ENCODE measurements around the gene KIAA1671. TPM values are rescaled to one million over a fixed set of nuclear protein-coding genes. Genes with fewer than 3 reads are reported as not detected.

Gene KIAA1671
- total RNA-seq, 1 experiment from 2014 or later, result 63.1 TPM

DNA sequence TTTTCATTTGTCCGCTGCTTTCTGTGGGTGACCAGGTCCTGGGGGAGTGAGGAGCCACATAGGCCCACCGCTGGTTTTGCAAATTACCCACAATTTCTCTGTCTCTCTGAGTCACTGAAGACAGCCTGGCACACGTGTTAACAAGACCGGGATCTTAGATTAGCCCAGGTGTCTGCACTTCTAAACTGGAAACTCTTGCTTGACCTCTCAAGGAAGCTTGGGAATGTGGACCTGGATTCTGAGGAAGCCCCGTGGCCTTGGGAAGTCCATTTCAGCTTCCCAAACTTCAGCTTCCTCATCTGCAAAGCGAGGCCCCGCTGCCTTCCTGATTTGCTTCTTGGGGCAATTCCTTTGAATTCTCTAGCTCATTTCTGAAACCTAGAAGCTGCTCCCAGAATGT, 119.9 kb downstream of the KIAA1671 start:
- no peak overlapping the region for H3K27ac Mint-ChIP-seq (ENCODE audit: unreplicated experiment)
- no peak for DNase-seq
- H3K9me3 Mint-ChIP-seq (ENCODE audit: low read depth, unreplicated experiment), result no peaks in the 10 kb centered on the region
- H3K27me3 Mint-ChIP-seq (ENCODE audit: unreplicated experiment), result no peaks in the 10 kb centered on the region
- intact Hi-C loops (cut with micrococcal nuclease; ENCODE audit: unreplicated experiment), result no loop called here
- no peaks in the 10 kb centered on the region for H3K36me3 Mint-ChIP-seq (ENCODE audit: insufficient read depth, unreplicated experiment)
- H3K4me1 Mint-ChIP-seq (ENCODE audit: low read depth, unreplicated experiment), result no peaks in the 10 kb centered on the region
- CTCF ChIA-PET, result no interaction called here
- TF ChIP-seq, protein P1, sequence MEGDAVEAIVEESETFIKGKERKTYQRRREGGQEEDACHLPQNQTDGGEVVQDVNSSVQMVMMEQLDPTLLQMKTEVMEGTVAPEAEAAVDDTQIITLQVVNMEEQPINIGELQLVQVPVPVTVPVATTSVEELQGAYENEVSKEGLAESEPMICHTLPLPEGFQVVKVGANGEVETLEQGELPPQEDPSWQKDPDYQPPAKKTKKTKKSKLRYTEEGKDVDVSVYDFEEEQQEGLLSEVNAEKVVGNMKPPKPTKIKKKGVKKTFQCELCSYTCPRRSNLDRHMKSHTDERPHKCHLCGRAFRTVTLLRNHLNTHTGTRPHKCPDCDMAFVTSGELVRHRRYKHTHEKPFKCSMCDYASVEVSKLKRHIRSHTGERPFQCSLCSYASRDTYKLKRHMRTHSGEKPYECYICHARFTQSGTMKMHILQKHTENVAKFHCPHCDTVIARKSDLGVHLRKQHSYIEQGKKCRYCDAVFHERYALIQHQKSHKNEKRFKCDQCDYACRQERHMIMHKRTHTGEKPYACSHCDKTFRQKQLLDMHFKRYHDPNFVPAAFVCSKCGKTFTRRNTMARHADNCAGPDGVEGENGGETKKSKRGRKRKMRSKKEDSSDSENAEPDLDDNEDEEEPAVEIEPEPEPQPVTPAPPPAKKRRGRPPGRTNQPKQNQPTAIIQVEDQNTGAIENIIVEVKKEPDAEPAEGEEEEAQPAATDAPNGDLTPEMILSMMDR (IDR thresholded peaks at IDR 0.05; ENCODE audit: unreplicated experiment), result no peak
- no peak overlapping the region for H3K4me3 Mint-ChIP-seq (ENCODE audit: low read depth, unreplicated experiment)
- no TSS peak for BruUV-seq (replicated peaks)

DNA sequence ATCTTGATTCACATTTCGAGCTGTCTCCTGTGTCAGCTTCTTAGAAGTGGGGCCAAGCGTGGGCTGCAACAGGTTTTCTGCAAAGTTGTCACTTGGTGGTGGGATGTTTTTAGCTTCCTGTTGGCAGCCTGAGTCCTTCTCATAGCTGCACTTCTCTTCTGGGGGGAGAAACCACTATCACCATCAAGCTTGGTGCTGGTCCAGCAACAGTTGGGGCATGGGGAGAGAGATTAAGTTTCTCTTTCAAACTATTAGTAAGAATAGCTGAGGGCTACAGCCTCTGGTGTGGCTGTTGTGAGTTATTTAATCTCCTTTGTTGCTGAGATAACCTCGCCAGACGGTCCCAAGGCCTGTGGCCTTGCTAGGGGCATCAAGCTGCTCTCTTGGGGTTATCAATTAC, 123.8 kb downstream of the KIAA1671 start:
- no peak for DNase-seq
- H3K27ac Mint-ChIP-seq (ENCODE audit: unreplicated experiment), result no peak overlapping the region
- CTCF ChIA-PET, result no interaction called here
- H3K27me3 Mint-ChIP-seq (ENCODE audit: unreplicated experiment), result no peaks in the 10 kb centered on the region
- H3K9me3 Mint-ChIP-seq (ENCODE audit: low read depth, unreplicated experiment), result no peaks in the 10 kb centered on the region
- TF ChIP-seq, protein P1 (IDR thresholded peaks at IDR 0.05; ENCODE audit: unreplicated experiment), result no peak
- no peak overlapping the region for H3K4me3 Mint-ChIP-seq (ENCODE audit: low read depth, unreplicated experiment)
- BruUV-seq (replicated peaks), result no TSS peak
- intact Hi-C loops (cut with micrococcal nuclease; ENCODE audit: unreplicated experiment), result no loop called here
- H3K4me1 Mint-ChIP-seq (ENCODE audit: low read depth, unreplicated experiment), result peaks cover 2% of the 10 kb centered on the region
- H3K36me3 Mint-ChIP-seq (ENCODE audit: insufficient read depth, unreplicated experiment), result no peaks in the 10 kb centered on the region

DNA sequence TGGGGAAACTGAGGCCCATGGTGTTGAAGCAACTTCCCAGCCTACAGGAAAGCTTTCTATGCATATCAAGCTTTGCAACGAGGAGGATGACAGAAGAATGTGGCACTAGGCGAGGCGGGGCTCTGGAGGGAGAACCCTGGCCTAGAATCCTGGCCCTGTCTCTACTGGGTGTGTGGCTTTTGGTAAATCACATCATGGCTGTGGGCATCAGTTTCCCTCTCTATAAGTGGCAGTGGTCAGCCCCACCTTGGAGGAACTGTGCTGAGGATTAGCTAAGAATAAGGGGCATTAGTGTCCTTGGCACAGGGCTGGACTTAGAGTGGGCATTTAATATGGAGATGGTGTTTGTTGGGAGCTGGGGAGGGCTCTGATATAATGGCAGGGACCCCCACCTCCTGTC, 124.5 kb downstream of the KIAA1671 start:
- CTCF ChIA-PET, result interaction anchor here (0.9 to 1.0 kb wide), 2 partner anchors 35 to 387 kb away, joined by 3 read pairs; no protein-coding TSS in a partner anchor
- peaks cover 9% of the 10 kb centered on the region for H3K4me1 Mint-ChIP-seq (ENCODE audit: low read depth, unreplicated experiment)
- no peak for DNase-seq
- no peaks in the 10 kb centered on the region for H3K27me3 Mint-ChIP-seq (ENCODE audit: unreplicated experiment)
- H3K4me3 Mint-ChIP-seq (ENCODE audit: low read depth, unreplicated experiment), result no peak overlapping the region
- TF ChIP-seq, protein P1 (IDR thresholded peaks at IDR 0.05; ENCODE audit: unreplicated experiment), result no peak
- intact Hi-C loops (cut with micrococcal nuclease; ENCODE audit: unreplicated experiment), result no loop called here
- H3K9me3 Mint-ChIP-seq (ENCODE audit: low read depth, unreplicated experiment), result no peaks in the 10 kb centered on the region
- H3K27ac Mint-ChIP-seq (ENCODE audit: unreplicated experiment), result no peak overlapping the region
- H3K36me3 Mint-ChIP-seq (ENCODE audit: insufficient read depth, unreplicated experiment), result no peaks in the 10 kb centered on the region
- BruUV-seq (replicated peaks), result no TSS peak

DNA sequence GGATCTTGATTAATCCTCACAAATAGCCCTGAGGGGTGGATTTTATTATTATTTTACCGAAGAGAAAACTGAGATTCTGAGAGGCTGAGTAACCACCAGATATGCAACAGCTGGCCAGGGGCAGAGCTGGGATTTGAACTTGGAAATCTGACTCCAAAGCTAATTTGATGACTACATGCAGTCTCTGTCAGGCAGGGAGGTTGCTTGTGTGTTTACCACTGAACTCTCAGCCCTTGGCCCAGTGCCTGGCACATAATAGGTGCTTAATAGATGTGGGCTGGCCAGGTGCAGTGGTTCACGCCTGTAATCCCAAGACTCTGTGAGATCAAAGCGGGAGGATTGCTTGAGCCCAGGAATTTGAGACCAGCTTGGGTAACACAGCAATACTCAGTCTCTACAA, 125.4 kb downstream of the KIAA1671 start:
- no peak for DNase-seq
- no TSS peak for BruUV-seq (replicated peaks)
- Mint-ChIP-seq H3K27me3 (ENCODE audit: unreplicated experiment) (no peaks in the 10 kb centered on the region), H3K4me3 (ENCODE audit: low read depth, unreplicated experiment) (no peak overlapping the region), H3K4me1 (ENCODE audit: low read depth, unreplicated experiment) (peaks cover 14% of the 10 kb centered on the region), H3K36me3 (ENCODE audit: insufficient read depth, unreplicated experiment) (no peaks in the 10 kb centered on the region), H3K9me3 (ENCODE audit: low read depth, unreplicated experiment) (no peaks in the 10 kb centered on the region), H3K27ac (ENCODE audit: unreplicated experiment) (no peak overlapping the region)
- CTCF ChIA-PET, result interaction anchor here (0.9 kb wide), 1 partner anchor 388 kb away, joined by 3 read pairs; no protein-coding TSS in a partner anchor
- TF ChIP-seq, protein P1 (IDR thresholded peaks at IDR 0.05; ENCODE audit: unreplicated experiment), result no peak
- intact Hi-C loops (cut with micrococcal nuclease; ENCODE audit: unreplicated experiment), result no loop called here
